Transverse colon (tissue), 4 donors: ENCODE measurements around the gene SLC26A9.

Source experiments
- EP300 ChIP-seq: sonication (generic); formaldehyde crosslinking; IDR thresholded peaks from one replicate; pipeline ENCODE4 v1.6.1; 2017; ENCODE audit warnings: antibody characterized with exemption, low read depth
- POLR2A ChIP-seq: fragments of 450-650 bp; IDR thresholded peaks from one replicate; pipeline ENCODE4 v1.6.1; 2016; ENCODE audit warnings: antibody characterized with exemption, mild to moderate bottlenecking, moderate library complexity
- POLR2AphosphoS5 ChIP-seq, 3 donors: sonication (generic); formaldehyde crosslinking; IDR thresholded peaks; one replicate each; pipeline ENCODE4 v1.6.1; 2016; ENCODE audit warnings: antibody characterized with exemption in 3 of 3
- TF ChIP-seq, protein P1 (sequence below), 5 experiments: fragments of 200-600 bp in 3 of 5; fragments of 450-650 bp in 2 of 5; sonication (generic) in 3 of 5; IDR thresholded peaks; 1 replicate in 2 of 5; 2 replicates in 3 of 5; pipeline ENCODE4 v1.5.1; 2016 to 2017; ENCODE audit warnings: antibody characterized with exemption in 5 of 5, inconsistent platforms in 3 of 5, mild to moderate bottlenecking in 2 of 5, moderate library complexity in 1 of 5

DNA sequence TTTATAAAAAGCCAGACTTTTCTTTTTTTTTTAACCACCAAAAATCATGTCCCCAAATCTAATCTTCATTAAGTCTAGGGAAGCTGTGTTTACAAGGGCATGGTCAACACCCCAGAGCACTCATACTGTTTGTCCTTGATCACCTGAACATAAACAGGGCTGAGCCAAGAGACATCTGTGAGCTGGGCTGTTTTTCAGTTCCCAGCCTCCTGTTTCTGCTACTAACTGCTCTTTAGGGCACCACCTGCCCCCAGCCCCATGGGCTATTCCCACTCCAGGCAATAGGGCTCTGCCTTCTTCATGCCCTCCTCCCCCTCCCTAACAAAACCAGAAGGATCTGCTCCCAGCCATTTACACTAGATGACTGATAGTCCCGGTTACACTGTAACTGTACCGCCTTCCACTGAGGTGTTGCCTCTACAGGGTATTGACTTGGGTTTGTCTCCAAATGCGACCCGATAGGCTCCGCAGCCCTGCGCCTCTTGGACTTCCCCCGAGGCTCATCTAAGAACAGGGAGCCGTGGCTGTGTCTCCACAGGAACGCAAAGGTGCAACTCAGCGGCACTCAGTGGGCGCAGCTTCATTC lies 11.7 kb upstream of the SLC26A9 start:
- TF ChIP-seq, protein P1, sequence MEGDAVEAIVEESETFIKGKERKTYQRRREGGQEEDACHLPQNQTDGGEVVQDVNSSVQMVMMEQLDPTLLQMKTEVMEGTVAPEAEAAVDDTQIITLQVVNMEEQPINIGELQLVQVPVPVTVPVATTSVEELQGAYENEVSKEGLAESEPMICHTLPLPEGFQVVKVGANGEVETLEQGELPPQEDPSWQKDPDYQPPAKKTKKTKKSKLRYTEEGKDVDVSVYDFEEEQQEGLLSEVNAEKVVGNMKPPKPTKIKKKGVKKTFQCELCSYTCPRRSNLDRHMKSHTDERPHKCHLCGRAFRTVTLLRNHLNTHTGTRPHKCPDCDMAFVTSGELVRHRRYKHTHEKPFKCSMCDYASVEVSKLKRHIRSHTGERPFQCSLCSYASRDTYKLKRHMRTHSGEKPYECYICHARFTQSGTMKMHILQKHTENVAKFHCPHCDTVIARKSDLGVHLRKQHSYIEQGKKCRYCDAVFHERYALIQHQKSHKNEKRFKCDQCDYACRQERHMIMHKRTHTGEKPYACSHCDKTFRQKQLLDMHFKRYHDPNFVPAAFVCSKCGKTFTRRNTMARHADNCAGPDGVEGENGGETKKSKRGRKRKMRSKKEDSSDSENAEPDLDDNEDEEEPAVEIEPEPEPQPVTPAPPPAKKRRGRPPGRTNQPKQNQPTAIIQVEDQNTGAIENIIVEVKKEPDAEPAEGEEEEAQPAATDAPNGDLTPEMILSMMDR (IDR thresholded peaks at IDR 0.05): no peak
- TF ChIP-seq POLR2A (no peak), POLR2AphosphoS5 (IDR thresholded peaks at IDR 0.05) (no peak), EP300 (no peak)
